Lung (tissue), 12 donors: ENCODE measurements around the gene UQCRH. TPM values are rescaled to one million over a fixed set of nuclear protein-coding genes. Genes with fewer than 3 reads are reported as not detected.

Experiments used
- ATAC-seq: fragments of 200-7000 bp; cut with Tn5 transposase; one replicate; pipeline ENCODE4 v1.9.1; 2020; ENCODE audit warnings: moderate number of reproducible peaks; ENCODE audit not compliant: insufficient read depth, low FRiP score
- DNase-seq, 3 donors: peaks; one replicate each; pipeline ENCODE4 v3.0.0-alpha.2; 2013 to 2017
- H3K27ac ChIP-seq, 2 donors: one replicate each; pipeline ENCODE4 v1.5.1; 2013; ENCODE audit warnings: mild to moderate bottlenecking in 2 of 2, moderate library complexity in 2 of 2, control low read depth in 1 of 2, inconsistent platforms in 1 of 2, low read depth in 1 of 2, low read length in 1 of 2
- H3K27me3 ChIP-seq, 3 donors: one replicate each; pipeline ENCODE4 v1.5.1; 2013; ENCODE audit warnings: low read length in 2 of 3; ENCODE audit not compliant: control insufficient read depth in 3 of 3, insufficient read depth in 3 of 3
- H3K36me3 ChIP-seq, 4 donors: one replicate each; pipeline ENCODE4 v1.5.1; 2013; ENCODE audit warnings: low read length in 4 of 4, mild to moderate bottlenecking in 1 of 4, moderate library complexity in 1 of 4; ENCODE audit not compliant: control insufficient read depth in 4 of 4, insufficient read depth in 4 of 4
- H3K4me1 ChIP-seq, 5 donors: one replicate each; pipeline ENCODE4 v1.5.1; 2013; ENCODE audit warnings: low read length in 5 of 5, mild to moderate bottlenecking in 2 of 5, moderate library complexity in 1 of 5; ENCODE audit not compliant: control insufficient read depth in 5 of 5, insufficient read depth in 5 of 5
- H3K4me3 ChIP-seq: one replicate; pipeline ENCODE4 v1.5.1; 2013; ENCODE audit warnings: mild to moderate bottlenecking, control low read depth, moderate library complexity
- H3K9ac ChIP-seq, 2 donors: one replicate each; pipeline ENCODE4 v1.5.1; 2013; ENCODE audit warnings: low read length in 2 of 2, control low read depth in 1 of 2; ENCODE audit not compliant: insufficient read depth in 1 of 2
- H3K9me3 ChIP-seq, 4 donors: one replicate each; pipeline ENCODE4 v1.5.1; 2013; ENCODE audit warnings: low read length in 3 of 4, mild to moderate bottlenecking in 1 of 4, moderate library complexity in 1 of 4; ENCODE audit not compliant: control insufficient read depth in 4 of 4, insufficient read depth in 3 of 4
- WGBS, 2 donors: extraction: QIAGEN DNeasy Blood & Tissue Kit; methylation state at CpG; one replicate each; pipeline ENCODE4 v1.1.7; 2013; 5-methylcytosine and 5-hydroxymethylcytosine counted together
- polyA plus RNA-seq, 2 donors: library from polyadenylated mRNA; stranded (reverse); fragments of 200-250 nt; gene quantifications; one replicate each; pipeline ENCODE4 v1.2.1, GENCODE V29; 2013
- total RNA-seq, 2 donors: library from RNA; depleted of rRNA in 1 of 2; stranded (reverse); fragments of >200 nt in 1 of 2; gene quantifications; one replicate each; pipeline ENCODE4 v1.2.1, GENCODE V29; 2014 to 2021
- TF ChIP-seq, protein P1 (sequence below): IDR thresholded peaks from 2 replicates; pipeline ENCODE4 v1.5.1; 2012; ENCODE audit warnings: mild to moderate bottlenecking; ENCODE audit errors: control extremely low read depth, extremely low read depth
- donor health status: control.
- donor health status: control.
- donor health status: Bipolar disorder and iron deficiency.
- donor health status: healthy.
- donor health status: DM: yes; HTN: yes; CAD: no.

UQCRH gene
- total and polyA plus RNA-seq, 4 donors: 159 to 400 (median 304) TPM

GRCh38 chr1:46300673-46301405 lies 2.7 kb upstream of the UQCRH start:
- peak overlapping the region; percentile 94 for H3K4me3 ChIP-seq
- peak overlapping the region; percentile 93 to 99 for H3K27ac ChIP-seq
- DNase-seq (peak in 2 of 3 donors; percentile 43 to 69), ATAC-seq (no peak)
- peaks cover 6 to 18% (median 6%) of the 10 kb centered on the region in 4 donors for H3K36me3 ChIP-seq
- peaks cover 10 to 27% (median 14%) of the 10 kb centered on the region in 5 donors for H3K4me1 ChIP-seq
- H3K9ac ChIP-seq: peak overlapping the region; percentile 81 to 98
- TF ChIP-seq, protein P1, sequence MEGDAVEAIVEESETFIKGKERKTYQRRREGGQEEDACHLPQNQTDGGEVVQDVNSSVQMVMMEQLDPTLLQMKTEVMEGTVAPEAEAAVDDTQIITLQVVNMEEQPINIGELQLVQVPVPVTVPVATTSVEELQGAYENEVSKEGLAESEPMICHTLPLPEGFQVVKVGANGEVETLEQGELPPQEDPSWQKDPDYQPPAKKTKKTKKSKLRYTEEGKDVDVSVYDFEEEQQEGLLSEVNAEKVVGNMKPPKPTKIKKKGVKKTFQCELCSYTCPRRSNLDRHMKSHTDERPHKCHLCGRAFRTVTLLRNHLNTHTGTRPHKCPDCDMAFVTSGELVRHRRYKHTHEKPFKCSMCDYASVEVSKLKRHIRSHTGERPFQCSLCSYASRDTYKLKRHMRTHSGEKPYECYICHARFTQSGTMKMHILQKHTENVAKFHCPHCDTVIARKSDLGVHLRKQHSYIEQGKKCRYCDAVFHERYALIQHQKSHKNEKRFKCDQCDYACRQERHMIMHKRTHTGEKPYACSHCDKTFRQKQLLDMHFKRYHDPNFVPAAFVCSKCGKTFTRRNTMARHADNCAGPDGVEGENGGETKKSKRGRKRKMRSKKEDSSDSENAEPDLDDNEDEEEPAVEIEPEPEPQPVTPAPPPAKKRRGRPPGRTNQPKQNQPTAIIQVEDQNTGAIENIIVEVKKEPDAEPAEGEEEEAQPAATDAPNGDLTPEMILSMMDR: no peak
- no peaks in the 10 kb centered on the region for H3K27me3 ChIP-seq
- 31 to 35% methylated on average over 6 of the region's 6 CpGs for WGBS, 2 donors
- H3K9me3 ChIP-seq: no peaks in the 10 kb centered on the region

GRCh38 chr1:46301406-46301807 lies 2.1 kb upstream of the UQCRH start:
- no peaks in the 10 kb centered on the region for H3K9me3 ChIP-seq
- peaks cover 4 to 17% (median 6%) of the 10 kb centered on the region in 4 donors for H3K36me3 ChIP-seq
- 7 to 13% methylated on average over 17 of the region's 17 CpGs for WGBS, 2 donors
- peak overlapping the region; percentile 93 to 99 for H3K27ac ChIP-seq
- H3K4me1 ChIP-seq: peaks cover 10 to 27% (median 14%) of the 10 kb centered on the region in 5 donors
- no peaks in the 10 kb centered on the region for H3K27me3 ChIP-seq
- DNase-seq (peak in 1 of 3 donors; percentile 18), ATAC-seq (no peak)
- H3K9ac ChIP-seq: peak overlapping the region; percentile 81 to 98
- H3K4me3 ChIP-seq: peak overlapping the region; percentile 94
- TF ChIP-seq, protein P1: no peak

DNA sequence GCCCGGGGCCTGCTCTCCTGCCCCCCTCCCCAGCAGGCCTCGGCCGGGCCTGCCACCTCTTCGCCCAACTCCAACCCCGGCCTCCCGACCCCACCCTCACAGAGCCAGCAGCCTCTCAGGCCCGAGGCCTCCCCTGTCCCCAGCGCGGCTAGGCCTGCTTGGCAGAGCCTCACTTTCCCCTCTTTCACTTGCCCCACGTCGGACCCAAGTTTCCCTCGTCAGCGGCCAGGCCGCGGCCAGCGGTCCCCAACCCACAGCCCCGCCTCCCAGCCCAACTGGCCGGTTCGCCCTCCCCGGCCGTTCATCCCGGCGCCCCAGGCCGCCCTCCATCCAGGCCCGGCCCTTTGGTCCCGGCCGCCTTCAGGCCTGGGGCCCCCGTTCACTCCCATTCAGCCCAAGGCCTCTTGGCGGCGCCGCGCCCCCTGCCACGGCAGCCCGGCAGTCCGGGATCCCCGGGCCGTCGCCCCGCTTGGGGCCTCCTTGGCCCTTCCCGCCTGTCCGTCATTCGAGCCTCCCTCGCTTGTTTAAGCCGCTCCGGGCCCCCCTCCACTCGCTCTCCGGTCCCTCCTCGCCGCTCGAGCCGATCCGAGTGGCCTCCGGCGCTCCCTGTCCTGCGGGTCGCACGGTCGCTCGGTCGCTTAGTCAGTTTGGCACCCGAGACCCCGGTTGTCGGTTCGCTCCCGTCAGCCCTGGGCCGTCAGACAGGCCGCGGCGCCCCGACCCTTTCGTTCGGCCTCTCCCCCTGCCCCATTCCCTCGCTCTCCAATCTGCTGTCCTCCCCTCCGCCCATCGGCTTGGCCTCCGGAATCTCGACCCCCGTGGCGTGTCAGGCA lies 1.5 kb upstream of the UQCRH start:
- peak overlapping the region; percentile 94 for H3K4me3 ChIP-seq
- TF ChIP-seq, protein P1: no peak
- peak overlapping the region; percentile 93 to 99 for H3K27ac ChIP-seq
- 0 to 1% methylated on average over 73 to 79 of the region's 79 CpGs for WGBS, 2 donors
- H3K9ac ChIP-seq: peak overlapping the region; percentile 81 to 98
- H3K36me3 ChIP-seq: peaks cover 3 to 11% (median 5%) of the 10 kb centered on the region in 4 donors
- DNase-seq (peak; percentile 62 to 70 (median 65)), ATAC-seq (peak; percentile 22)
- H3K9me3 ChIP-seq: no peaks in the 10 kb centered on the region
- H3K4me1 ChIP-seq: peaks cover 10 to 27% (median 14%) of the 10 kb centered on the region in 5 donors
- H3K27me3 ChIP-seq: no peaks in the 10 kb centered on the region
